ENCODE measurements around the gene EDEM1.

EDEM1 gene

GRCh38 chr3:5231074-5231473 is 43.6 kb downstream of the EDEM1 start:
- TF ChIP-seq, protein P1, sequence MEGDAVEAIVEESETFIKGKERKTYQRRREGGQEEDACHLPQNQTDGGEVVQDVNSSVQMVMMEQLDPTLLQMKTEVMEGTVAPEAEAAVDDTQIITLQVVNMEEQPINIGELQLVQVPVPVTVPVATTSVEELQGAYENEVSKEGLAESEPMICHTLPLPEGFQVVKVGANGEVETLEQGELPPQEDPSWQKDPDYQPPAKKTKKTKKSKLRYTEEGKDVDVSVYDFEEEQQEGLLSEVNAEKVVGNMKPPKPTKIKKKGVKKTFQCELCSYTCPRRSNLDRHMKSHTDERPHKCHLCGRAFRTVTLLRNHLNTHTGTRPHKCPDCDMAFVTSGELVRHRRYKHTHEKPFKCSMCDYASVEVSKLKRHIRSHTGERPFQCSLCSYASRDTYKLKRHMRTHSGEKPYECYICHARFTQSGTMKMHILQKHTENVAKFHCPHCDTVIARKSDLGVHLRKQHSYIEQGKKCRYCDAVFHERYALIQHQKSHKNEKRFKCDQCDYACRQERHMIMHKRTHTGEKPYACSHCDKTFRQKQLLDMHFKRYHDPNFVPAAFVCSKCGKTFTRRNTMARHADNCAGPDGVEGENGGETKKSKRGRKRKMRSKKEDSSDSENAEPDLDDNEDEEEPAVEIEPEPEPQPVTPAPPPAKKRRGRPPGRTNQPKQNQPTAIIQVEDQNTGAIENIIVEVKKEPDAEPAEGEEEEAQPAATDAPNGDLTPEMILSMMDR (conservative IDR thresholded peaks at IDR 0.05; ENCODE audit: low read depth, low read length), result no peak
- no peak for DNase-seq (ENCODE audit: low read depth)
- H3K4me3 ChIP-seq (ENCODE audit: low read depth, low read length), result no peak overlapping the region

- TF ChIP-seq, protein P1 (conservative IDR thresholded peaks at IDR 0.05; ENCODE audit: low read depth, low read length), result no peak
- H3K4me3 ChIP-seq (ENCODE audit: low read depth, low read length), result no peak overlapping the region
- DNase-seq (ENCODE audit: low read depth), result no peak
These were observed 44.0 kb downstream of the EDEM1 start for GRCh38 chr3:5231487-5231886.

- no peak overlapping the region for H3K4me3 ChIP-seq (ENCODE audit: low read depth, low read length)
- TF ChIP-seq, protein P1 (conservative IDR thresholded peaks at IDR 0.05; ENCODE audit: low read depth, low read length), result peak; percentile 24
- no peak for DNase-seq (ENCODE audit: low read depth)
These were observed 45.1 kb downstream of the EDEM1 start for GRCh38 chr3:5232570-5232969.

- no peak for DNase-seq (ENCODE audit: low read depth)
- TF ChIP-seq, protein P1 (conservative IDR thresholded peaks at IDR 0.05; ENCODE audit: low read depth, low read length), result no peak
- H3K4me3 ChIP-seq (ENCODE audit: low read depth, low read length), result no peak overlapping the region
These were observed 45.5 kb downstream of the EDEM1 start for GRCh38 chr3:5233026-5233425.

DNA sequence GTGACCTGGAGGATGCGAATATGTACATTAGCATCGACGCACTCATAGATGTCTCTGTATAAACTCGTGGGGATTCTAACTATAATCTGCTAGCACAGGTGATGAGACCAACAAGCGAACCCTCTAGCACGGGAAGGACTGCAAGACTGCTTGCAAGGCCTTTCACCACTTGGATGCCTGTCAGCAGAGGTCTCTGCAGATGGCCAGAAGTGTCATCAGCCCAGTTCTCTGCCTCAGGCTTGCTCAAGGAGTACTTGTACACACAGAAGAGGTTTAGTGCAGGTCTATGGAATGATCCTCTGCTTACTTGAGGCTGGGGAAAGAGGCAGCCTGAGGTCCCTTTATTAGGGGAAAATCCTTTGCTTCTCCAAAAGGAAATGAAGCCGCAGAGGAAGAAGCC is 48.1 kb downstream of the EDEM1 start:
- no peak overlapping the region for H3K4me3 ChIP-seq (ENCODE audit: low read depth, low read length)
- DNase-seq (ENCODE audit: low read depth), result no peak

GRCh38 chr3:5238545-5238944 is 51.0 kb downstream of the EDEM1 start:
- no peak for DNase-seq (ENCODE audit: low read depth)
- TF ChIP-seq, protein P1 (conservative IDR thresholded peaks at IDR 0.05; ENCODE audit: low read depth, low read length), result no peak
- H3K4me3 ChIP-seq (ENCODE audit: low read depth, low read length), result no peak overlapping the region

More for the DNA sequence above, 48.1 kb downstream of the EDEM1 start:
- TF ChIP-seq, protein P1 (conservative IDR thresholded peaks at IDR 0.05; ENCODE audit: low read depth, low read length), result no peak

DNA sequence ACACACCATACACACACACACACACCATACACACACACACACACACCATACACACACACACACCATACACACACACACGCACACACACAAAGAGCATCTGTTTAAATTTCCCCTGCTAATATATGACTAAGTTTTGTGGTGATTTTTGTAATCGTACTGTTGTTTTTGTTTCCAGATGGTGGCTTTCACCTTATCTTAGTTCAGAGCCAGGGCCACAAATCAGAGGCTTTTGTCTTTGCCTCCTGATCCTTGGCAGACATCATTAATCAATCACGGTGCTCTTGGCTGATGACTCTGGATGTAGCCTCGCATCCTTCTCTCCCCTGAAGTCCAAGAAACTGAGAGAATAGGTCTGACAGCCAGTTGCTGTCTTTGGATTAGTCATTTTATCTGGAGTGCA is 52.1 kb downstream of the EDEM1 start:
- no peak overlapping the region for H3K4me3 ChIP-seq (ENCODE audit: low read depth, low read length)
- TF ChIP-seq, protein P1 (conservative IDR thresholded peaks at IDR 0.05; ENCODE audit: low read depth, low read length), result no peak
- no peak for DNase-seq (ENCODE audit: low read depth)
